Liver (tissue), 9 donors: ENCODE data around the gene PPFIBP1. TPM values are rescaled to one million over a fixed set of nuclear protein-coding genes. Genes with fewer than 3 reads are reported as not detected.

ENCODE experiments used
- DNase-seq: peaks from one replicate; pipeline ENCODE4 v3.0.0-alpha.2; 2017; ENCODE audit warnings: low spot score
- H3K27ac ChIP-seq, 2 donors: one replicate each; pipeline ENCODE4 v1.7.0; 2013; ENCODE audit warnings: inconsistent platforms in 2 of 2, low read length in 2 of 2, control low read depth in 1 of 2, low read depth in 1 of 2, mild to moderate bottlenecking in 1 of 2
- H3K27me3 ChIP-seq, 4 donors: one replicate each; pipeline versions ENCODE4 v1.6.1 to v1.7.0; 2013; ENCODE audit warnings: low read length in 3 of 4, inconsistent platforms in 1 of 4, mild to moderate bottlenecking in 1 of 4, moderate library complexity in 1 of 4; ENCODE audit not compliant: control insufficient read depth in 4 of 4, insufficient read depth in 4 of 4
- H3K36me3 ChIP-seq, 4 donors: one replicate each; pipeline versions ENCODE4 v1.6.1 to v1.7.0; 2013; ENCODE audit warnings: low read length in 3 of 4, mild to moderate bottlenecking in 3 of 4, low read depth in 1 of 4, moderate library complexity in 1 of 4; ENCODE audit not compliant: control insufficient read depth in 4 of 4, insufficient read depth in 3 of 4
- H3K4me1 ChIP-seq, 4 donors: one replicate each; pipeline versions ENCODE4 v1.6.1 to v1.7.0; 2013; ENCODE audit warnings: low read length in 3 of 4, mild to moderate bottlenecking in 3 of 4, moderate library complexity in 1 of 4; ENCODE audit not compliant: control insufficient read depth in 4 of 4, insufficient read depth in 4 of 4
- H3K4me3 ChIP-seq, 3 donors: one replicate each; pipeline versions ENCODE4 v1.6.1 to v1.7.0; 2013; ENCODE audit warnings: low read length in 3 of 3, control low read depth in 1 of 3, low read depth in 1 of 3, mild to moderate bottlenecking in 1 of 3
- H3K9ac ChIP-seq, 2 donors: one replicate each; pipeline ENCODE4 v1.7.0; 2013; ENCODE audit warnings: low read length in 2 of 2, mild to moderate bottlenecking in 2 of 2, moderate library complexity in 2 of 2, control low read depth in 1 of 2, low read depth in 1 of 2
- H3K9me3 ChIP-seq, 4 donors: one replicate each; pipeline versions ENCODE4 v1.6.1 to v1.7.0; 2013; ENCODE audit warnings: low read length in 3 of 4; ENCODE audit not compliant: control insufficient read depth in 4 of 4
- EGR1 ChIP-seq, 2 donors: IDR thresholded peaks; 2 replicates each; pipeline ENCODE4 v1.6.1; 2016 to 2018; ENCODE audit warnings: antibody characterized with exemption in 2 of 2, low read depth in 2 of 2
- FOXA1 ChIP-seq: IDR thresholded peaks from 2 replicates; pipeline ENCODE4 v1.6.1; 2016; ENCODE audit warnings: antibody characterized with exemption
- FOXA2 ChIP-seq: IDR thresholded peaks from 2 replicates; pipeline ENCODE4 v1.6.1; 2016; ENCODE audit warnings: antibody characterized with exemption
- GABPA ChIP-seq, 2 donors: IDR thresholded peaks in 1 of 2; conservative IDR thresholded peaks in 1 of 2; 2 replicates each; pipeline ENCODE4 v1.6.1; 2016; ENCODE audit warnings: antibody characterized with exemption in 2 of 2, mild to moderate bottlenecking in 1 of 2, moderate library complexity in 1 of 2
- HNF4A ChIP-seq, 2 donors: conservative IDR thresholded peaks; 2 replicates each; pipeline ENCODE4 v1.6.1; 2016; ENCODE audit warnings: antibody characterized with exemption in 2 of 2, mild to moderate bottlenecking in 2 of 2
- JUND ChIP-seq, 2 donors: IDR thresholded peaks; 2 replicates each; pipeline ENCODE4 v1.6.1; 2016; ENCODE audit warnings: antibody characterized with exemption in 2 of 2
- NR2F2 ChIP-seq: IDR thresholded peaks from 2 replicates; pipeline ENCODE4 v1.6.1; 2016; ENCODE audit warnings: antibody characterized with exemption
- RAD21 ChIP-seq, 2 donors: IDR thresholded peaks; 2 replicates each; pipeline ENCODE4 v1.6.1; 2016; ENCODE audit warnings: antibody characterized with exemption in 2 of 2, mild to moderate bottlenecking in 2 of 2
- RXRA ChIP-seq, 2 donors: IDR thresholded peaks; 2 replicates each; pipeline ENCODE4 v1.6.1; 2017 to 2018; ENCODE audit warnings: antibody characterized with exemption in 2 of 2, mild to moderate bottlenecking in 1 of 2
- SP1 ChIP-seq: IDR thresholded peaks from 2 replicates; pipeline ENCODE4 v1.6.1; 2018; ENCODE audit warnings: antibody characterized with exemption, mild to moderate bottlenecking
- TAF1 ChIP-seq: conservative IDR thresholded peaks from 2 replicates; pipeline ENCODE4 v1.6.1; 2016; ENCODE audit warnings: antibody characterized with exemption, mild to moderate bottlenecking
- WGBS: extraction: QIAGEN DNeasy Blood & Tissue Kit; methylation state at CpG from one replicate; pipeline ENCODE4 v1.1.7; 2013; 5-methylcytosine and 5-hydroxymethylcytosine counted together
- polyA plus RNA-seq, 2 donors: library from polyadenylated mRNA; stranded (reverse) in 1 of 2; unstranded in 1 of 2; fragments of 200-250 nt in 1 of 2; fragments of >200 nt in 1 of 2; fragmentation: Nextera tagmentation in 1 of 2; extraction: Ambion mirVana in 1 of 2; gene quantifications; one replicate each; pipeline versions ENCODE4 v1.2.1 to v1.2.3, GENCODE V29; 2013 to 2015
- total RNA-seq, 2 donors: library from RNA; depleted of rRNA; stranded (reverse); fragments of >200 nt; gene quantifications; one replicate each; pipeline ENCODE4 v1.2.3, GENCODE V29; 2014
- TF ChIP-seq, protein P1 (sequence below): IDR thresholded peaks from 2 replicates; pipeline ENCODE4 v1.6.1; 2016; ENCODE audit warnings: antibody characterized with exemption, mild to moderate bottlenecking
- TF ChIP-seq, protein P2 (sequence below): IDR thresholded peaks from 2 replicates; pipeline ENCODE4 v1.6.1; 2016; ENCODE audit warnings: antibody characterized with exemption
- TF ChIP-seq, protein P3 (sequence below): IDR thresholded peaks from 2 replicates; pipeline ENCODE4 v1.6.1; 2016; ENCODE audit warnings: antibody characterized with exemption
- TF ChIP-seq, protein P4 (sequence below): IDR thresholded peaks from 2 replicates; pipeline ENCODE4 v1.6.1; 2016; ENCODE audit warnings: antibody characterized with exemption
- TF ChIP-seq, protein P5 (sequence below): fragments of 150-350 bp; IDR thresholded peaks from 2 replicates; pipeline ENCODE4 v1.5.1; 2017; ENCODE audit warnings: improper control_type of control experiment, low read depth, low read length; ENCODE audit not compliant: missing input control
- donor health status: healthy.
- donor health status: healthy.
- donor health status: healthy.
- donor health status: healthy.
- donor health status: healthy.

PPFIBP1 gene
- total and polyA plus RNA-seq, 4 donors: 10.5 to 65.8 (median 17.4) TPM

DNA sequence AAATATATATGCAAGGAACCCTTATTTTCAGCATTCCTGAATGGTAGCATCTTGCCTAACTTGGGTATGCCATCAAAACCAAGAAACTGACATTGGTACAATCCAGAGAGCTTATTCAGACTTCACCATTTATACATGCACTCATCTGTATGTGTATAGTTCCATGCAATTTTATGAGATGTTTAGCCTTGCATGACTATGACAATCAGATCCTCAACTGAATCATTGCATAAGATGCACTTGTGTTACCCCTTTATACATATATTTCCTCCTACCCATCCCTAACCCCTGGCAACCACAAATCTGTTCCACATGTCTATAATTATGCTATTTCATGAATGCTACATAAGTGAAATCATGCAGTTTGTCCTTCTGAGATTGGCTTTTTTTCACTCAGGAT is 37.0 kb upstream of the PPFIBP1 start:
- DNase-seq: no peak
- H3K9me3 ChIP-seq: no peaks in the 10 kb centered on the region
- H3K27ac ChIP-seq: no peak overlapping the region
- TF ChIP-seq SP1: no peak
- TF ChIP-seq FOXA1: no peak
- TF ChIP-seq FOXA2: no peak
- TF ChIP-seq, protein P1, sequence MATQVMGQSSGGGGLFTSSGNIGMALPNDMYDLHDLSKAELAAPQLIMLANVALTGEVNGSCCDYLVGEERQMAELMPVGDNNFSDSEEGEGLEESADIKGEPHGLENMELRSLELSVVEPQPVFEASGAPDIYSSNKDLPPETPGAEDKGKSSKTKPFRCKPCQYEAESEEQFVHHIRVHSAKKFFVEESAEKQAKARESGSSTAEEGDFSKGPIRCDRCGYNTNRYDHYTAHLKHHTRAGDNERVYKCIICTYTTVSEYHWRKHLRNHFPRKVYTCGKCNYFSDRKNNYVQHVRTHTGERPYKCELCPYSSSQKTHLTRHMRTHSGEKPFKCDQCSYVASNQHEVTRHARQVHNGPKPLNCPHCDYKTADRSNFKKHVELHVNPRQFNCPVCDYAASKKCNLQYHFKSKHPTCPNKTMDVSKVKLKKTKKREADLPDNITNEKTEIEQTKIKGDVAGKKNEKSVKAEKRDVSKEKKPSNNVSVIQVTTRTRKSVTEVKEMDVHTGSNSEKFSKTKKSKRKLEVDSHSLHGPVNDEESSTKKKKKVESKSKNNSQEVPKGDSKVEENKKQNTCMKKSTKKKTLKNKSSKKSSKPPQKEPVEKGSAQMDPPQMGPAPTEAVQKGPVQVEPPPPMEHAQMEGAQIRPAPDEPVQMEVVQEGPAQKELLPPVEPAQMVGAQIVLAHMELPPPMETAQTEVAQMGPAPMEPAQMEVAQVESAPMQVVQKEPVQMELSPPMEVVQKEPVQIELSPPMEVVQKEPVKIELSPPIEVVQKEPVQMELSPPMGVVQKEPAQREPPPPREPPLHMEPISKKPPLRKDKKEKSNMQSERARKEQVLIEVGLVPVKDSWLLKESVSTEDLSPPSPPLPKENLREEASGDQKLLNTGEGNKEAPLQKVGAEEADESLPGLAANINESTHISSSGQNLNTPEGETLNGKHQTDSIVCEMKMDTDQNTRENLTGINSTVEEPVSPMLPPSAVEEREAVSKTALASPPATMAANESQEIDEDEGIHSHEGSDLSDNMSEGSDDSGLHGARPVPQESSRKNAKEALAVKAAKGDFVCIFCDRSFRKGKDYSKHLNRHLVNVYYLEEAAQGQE: no peak
- TF ChIP-seq, protein P2, sequence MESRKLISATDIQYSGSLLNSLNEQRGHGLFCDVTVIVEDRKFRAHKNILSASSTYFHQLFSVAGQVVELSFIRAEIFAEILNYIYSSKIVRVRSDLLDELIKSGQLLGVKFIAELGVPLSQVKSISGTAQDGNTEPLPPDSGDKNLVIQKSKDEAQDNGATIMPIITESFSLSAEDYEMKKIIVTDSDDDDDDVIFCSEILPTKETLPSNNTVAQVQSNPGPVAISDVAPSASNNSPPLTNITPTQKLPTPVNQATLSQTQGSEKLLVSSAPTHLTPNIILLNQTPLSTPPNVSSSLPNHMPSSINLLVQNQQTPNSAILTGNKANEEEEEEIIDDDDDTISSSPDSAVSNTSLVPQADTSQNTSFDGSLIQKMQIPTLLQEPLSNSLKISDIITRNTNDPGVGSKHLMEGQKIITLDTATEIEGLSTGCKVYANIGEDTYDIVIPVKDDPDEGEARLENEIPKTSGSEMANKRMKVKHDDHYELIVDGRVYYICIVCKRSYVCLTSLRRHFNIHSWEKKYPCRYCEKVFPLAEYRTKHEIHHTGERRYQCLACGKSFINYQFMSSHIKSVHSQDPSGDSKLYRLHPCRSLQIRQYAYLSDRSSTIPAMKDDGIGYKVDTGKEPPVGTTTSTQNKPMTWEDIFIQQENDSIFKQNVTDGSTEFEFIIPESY: no peak
- TF ChIP-seq RAD21 (IDR thresholded peaks at IDR 0.05): no peak
- TF ChIP-seq GABPA (IDR thresholded peaks at IDR 0.05 in 1 of 2, conservative IDR thresholded peaks at IDR 0.05 in 1 of 2): no peak
- no peak for TF ChIP-seq EGR1 (IDR thresholded peaks at IDR 0.05; ENCODE audit: low read depth in 2 of 2)
- TF ChIP-seq, protein P3, sequence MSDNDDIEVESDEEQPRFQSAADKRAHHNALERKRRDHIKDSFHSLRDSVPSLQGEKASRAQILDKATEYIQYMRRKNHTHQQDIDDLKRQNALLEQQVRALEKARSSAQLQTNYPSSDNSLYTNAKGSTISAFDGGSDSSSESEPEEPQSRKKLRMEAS: no peak
- no peak for TF ChIP-seq JUND (IDR thresholded peaks at IDR 0.05)
- no peak overlapping the region for H3K9ac ChIP-seq
- no peaks in the 10 kb centered on the region for H3K27me3 ChIP-seq
- peaks cover 1 to 4% (median 3%) of the 10 kb centered on the region in 4 donors for H3K4me1 ChIP-seq
- H3K36me3 ChIP-seq: no peaks in the 10 kb centered on the region
- H3K4me3 ChIP-seq: no peak overlapping the region

DNA sequence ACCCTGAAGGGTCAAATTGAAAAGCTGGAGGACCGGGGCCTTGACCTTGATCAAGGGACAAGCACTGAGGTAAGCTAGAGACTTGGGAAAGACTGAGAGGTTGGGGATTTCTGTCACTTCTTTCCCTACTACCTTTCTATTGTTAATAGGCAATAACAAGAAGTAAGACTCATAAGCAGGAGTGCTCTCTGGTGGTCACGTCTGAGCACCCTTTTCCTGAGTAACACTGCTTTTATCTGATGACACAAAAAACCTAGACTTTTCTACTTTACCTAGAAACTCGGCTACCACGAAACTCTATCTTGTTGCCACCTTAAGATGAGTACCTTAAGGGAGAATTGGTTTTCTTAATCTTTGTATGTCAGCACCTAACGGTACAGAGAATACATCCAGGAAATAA is 35.5 kb upstream of the PPFIBP1 start:
- Histone ChIP-seq H3K9me3 (no peaks in the 10 kb centered on the region), H3K9ac (no peak overlapping the region), H3K27me3 (no peaks in the 10 kb centered on the region), H3K4me3 (no peak overlapping the region), H3K36me3 (no peaks in the 10 kb centered on the region), H3K27ac (no peak overlapping the region), H3K4me1 (peaks cover 0 to 4% (median 3%) of the 10 kb centered on the region in 4 donors)
- 80% methylated on average over 5 of the region's 5 CpGs for WGBS
- TF ChIP-seq HNF4A (conservative IDR thresholded peaks at IDR 0.05) (no peak), FOXA2 (no peak), RXRA (IDR thresholded peaks at IDR 0.05) (no peak), RAD21 (IDR thresholded peaks at IDR 0.05) (no peak), GABPA (IDR thresholded peaks at IDR 0.05 in 1 of 2, conservative IDR thresholded peaks at IDR 0.05 in 1 of 2) (no peak), FOXA1 (no peak), EGR1 (IDR thresholded peaks at IDR 0.05; ENCODE audit: low read depth in 2 of 2) (no peak), NR2F2 (no peak), TAF1 (no peak)
- TF ChIP-seq, protein P3: no peak
- TF ChIP-seq, protein P1: no peak
- TF ChIP-seq, protein P4, sequence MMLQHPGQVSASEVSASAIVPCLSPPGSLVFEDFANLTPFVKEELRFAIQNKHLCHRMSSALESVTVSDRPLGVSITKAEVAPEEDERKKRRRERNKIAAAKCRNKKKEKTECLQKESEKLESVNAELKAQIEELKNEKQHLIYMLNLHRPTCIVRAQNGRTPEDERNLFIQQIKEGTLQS: no peak
- TF ChIP-seq, protein P5, sequence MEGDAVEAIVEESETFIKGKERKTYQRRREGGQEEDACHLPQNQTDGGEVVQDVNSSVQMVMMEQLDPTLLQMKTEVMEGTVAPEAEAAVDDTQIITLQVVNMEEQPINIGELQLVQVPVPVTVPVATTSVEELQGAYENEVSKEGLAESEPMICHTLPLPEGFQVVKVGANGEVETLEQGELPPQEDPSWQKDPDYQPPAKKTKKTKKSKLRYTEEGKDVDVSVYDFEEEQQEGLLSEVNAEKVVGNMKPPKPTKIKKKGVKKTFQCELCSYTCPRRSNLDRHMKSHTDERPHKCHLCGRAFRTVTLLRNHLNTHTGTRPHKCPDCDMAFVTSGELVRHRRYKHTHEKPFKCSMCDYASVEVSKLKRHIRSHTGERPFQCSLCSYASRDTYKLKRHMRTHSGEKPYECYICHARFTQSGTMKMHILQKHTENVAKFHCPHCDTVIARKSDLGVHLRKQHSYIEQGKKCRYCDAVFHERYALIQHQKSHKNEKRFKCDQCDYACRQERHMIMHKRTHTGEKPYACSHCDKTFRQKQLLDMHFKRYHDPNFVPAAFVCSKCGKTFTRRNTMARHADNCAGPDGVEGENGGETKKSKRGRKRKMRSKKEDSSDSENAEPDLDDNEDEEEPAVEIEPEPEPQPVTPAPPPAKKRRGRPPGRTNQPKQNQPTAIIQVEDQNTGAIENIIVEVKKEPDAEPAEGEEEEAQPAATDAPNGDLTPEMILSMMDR: no peak
- no peak for DNase-seq
